ENCODE measurements around the gene RNU7-1. TPM values are rescaled to one million over a fixed set of nuclear protein-coding genes. Genes with fewer than 3 reads are reported as not detected.

The RNU7-1 gene
- not detected for total RNA-seq

DNA sequence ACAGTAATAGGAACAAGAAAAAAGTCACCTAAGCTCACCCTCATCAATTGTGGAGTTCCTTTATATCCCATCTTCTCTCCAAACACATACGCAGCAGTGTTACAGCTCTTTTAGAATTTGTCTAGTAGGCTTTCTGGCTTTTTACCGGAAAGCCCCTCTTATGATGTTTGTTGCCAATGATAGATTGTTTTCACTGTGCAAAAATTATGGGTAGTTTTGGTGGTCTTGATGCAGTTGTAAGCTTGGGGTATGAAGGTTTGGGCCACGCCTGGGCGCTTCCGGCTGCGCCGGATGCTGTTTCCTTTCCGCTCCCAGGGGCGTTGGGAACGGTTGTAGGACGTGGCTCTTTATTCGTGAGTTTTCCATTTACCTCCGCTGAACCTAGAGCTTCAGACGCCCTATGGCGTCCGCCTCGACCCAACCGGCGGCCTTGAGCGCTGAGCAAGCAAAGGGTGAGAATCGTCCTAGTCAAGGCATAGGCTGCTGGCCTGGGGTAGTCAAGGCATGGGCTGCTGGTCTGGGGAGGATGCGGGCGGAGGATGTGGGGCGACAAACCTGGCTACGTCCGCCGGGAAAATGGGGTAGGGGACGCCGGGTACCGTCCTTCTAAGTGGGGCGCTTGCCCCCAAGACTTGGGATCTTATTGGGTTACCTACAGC lies at the start of gene RNU7-1, which contains the start of gene C12orf57:
Gene RNU7-1, plus strand, starts transcription at position 95 of the 659 bp plus-strand sequence.
Gene C12orf57, plus strand, starts transcription at position 301 of the 659 bp plus-strand sequence. Its CDS starts 100 bp downstream, at position 401.
- in situ Hi-C loops (cut with MboI; ENCODE audit: low pct_ligation_motif_present in 1 of 4, low pct_unique_long_range_greater_than_20kb in 1 of 4, low sequenced_read_pairs in 3 of 4), result loop anchor here in 3 of 4 donors (10.0 to 25.0 kb wide), 2 partner anchors 161 to 168 kb away; partner anchors contain the start of gene C1RL (in 3 of the 3)
- H3K27ac ChIP-seq, result peak within 1 kb of the TSS; percentile 93 to 99 (median 95)

DNA sequence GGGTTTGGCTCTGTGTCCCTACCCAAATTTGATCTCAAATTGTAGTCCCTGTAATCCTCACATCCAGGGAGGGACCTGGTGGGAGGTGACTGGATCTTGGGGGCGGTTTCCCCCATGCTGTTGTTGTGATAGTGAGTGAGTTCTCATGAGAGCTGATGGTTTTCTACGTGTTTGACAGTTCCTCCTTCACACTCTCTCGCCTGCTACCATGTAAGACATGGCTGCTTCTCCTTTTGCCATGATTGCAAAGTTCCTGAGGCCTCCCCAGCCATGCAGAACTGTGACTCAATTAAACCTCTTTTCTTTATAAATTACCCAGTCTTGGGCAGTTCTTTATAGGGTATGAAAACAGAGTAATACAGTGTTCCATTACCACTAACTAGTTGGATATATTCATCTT lies 49.3 kb upstream of the RNU7-1 start:
- 78 to 100% methylated on average over 2 to 3 of the region's 3 CpGs for WGBS, 2 donors (ENCODE audit: low coverage in 1 of 2)
- Histone ChIP-seq H3K36me3 (no peaks in the 10 kb centered on the region), H3K4me1 (peaks cover 3 to 15% (median 11%) of the 10 kb centered on the region in 4 donors), H3K27ac (no peak overlapping the region), H3K27me3 (no peaks in the 10 kb centered on the region), H3K4me3 (no peak overlapping the region), H3K9me3 (no peaks in the 10 kb centered on the region)
- TF ChIP-seq EP300 (IDR thresholded peaks at IDR 0.05; ENCODE audit: low read depth), result no peak
- TF ChIP-seq POLR2A (IDR thresholded peaks at IDR 0.05), result no peak
- no peak for TF ChIP-seq POLR2AphosphoS5 (IDR thresholded peaks at IDR 0.05)
- TF ChIP-seq, protein P1, sequence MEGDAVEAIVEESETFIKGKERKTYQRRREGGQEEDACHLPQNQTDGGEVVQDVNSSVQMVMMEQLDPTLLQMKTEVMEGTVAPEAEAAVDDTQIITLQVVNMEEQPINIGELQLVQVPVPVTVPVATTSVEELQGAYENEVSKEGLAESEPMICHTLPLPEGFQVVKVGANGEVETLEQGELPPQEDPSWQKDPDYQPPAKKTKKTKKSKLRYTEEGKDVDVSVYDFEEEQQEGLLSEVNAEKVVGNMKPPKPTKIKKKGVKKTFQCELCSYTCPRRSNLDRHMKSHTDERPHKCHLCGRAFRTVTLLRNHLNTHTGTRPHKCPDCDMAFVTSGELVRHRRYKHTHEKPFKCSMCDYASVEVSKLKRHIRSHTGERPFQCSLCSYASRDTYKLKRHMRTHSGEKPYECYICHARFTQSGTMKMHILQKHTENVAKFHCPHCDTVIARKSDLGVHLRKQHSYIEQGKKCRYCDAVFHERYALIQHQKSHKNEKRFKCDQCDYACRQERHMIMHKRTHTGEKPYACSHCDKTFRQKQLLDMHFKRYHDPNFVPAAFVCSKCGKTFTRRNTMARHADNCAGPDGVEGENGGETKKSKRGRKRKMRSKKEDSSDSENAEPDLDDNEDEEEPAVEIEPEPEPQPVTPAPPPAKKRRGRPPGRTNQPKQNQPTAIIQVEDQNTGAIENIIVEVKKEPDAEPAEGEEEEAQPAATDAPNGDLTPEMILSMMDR (IDR thresholded peaks at IDR 0.05), result no peak
- intact Hi-C loops (cut with DNase I; ENCODE audit: low total_unique reads) (no loop called here), in situ Hi-C loops (cut with MboI; ENCODE audit: low pct_ligation_motif_present in 1 of 4, low pct_unique_long_range_greater_than_20kb in 1 of 4, low sequenced_read_pairs in 3 of 4) (no loop called here)
- no peak for DNase-seq

More for the DNA sequence above, at the start of gene RNU7-1, which contains the start of gene C12orf57:
- Histone ChIP-seq H3K4me3 (peak within 1 kb of the TSS; percentile 41 to 58 (median 48)), H3K36me3 (no peaks in the 10 kb centered on the region), H3K4me1 (peaks cover 21 to 43% (median 30%) of the 10 kb centered on the region in 4 donors), H3K9me3 (no peaks in the 10 kb centered on the region), H3K27me3 (no peaks in the 10 kb centered on the region)
- 0% methylated on average over 1 to 31 of the region's 31 CpGs for WGBS, 2 donors (ENCODE audit: low coverage in 1 of 2)
- TF ChIP-seq POLR2AphosphoS5 (IDR thresholded peaks at IDR 0.05) (peak; percentile 75 to 99 (median 98)), POLR2A (IDR thresholded peaks at IDR 0.05) (peak; percentile 98), EP300 (IDR thresholded peaks at IDR 0.05; ENCODE audit: low read depth) (no peak)
- TF ChIP-seq, protein P1 (IDR thresholded peaks at IDR 0.05), result peak in 1 of 5 experiments; percentile 8
- DNase-seq, result peak; percentile 87
- intact Hi-C loops (cut with DNase I; ENCODE audit: low total_unique reads), result no loop called here

DNA sequence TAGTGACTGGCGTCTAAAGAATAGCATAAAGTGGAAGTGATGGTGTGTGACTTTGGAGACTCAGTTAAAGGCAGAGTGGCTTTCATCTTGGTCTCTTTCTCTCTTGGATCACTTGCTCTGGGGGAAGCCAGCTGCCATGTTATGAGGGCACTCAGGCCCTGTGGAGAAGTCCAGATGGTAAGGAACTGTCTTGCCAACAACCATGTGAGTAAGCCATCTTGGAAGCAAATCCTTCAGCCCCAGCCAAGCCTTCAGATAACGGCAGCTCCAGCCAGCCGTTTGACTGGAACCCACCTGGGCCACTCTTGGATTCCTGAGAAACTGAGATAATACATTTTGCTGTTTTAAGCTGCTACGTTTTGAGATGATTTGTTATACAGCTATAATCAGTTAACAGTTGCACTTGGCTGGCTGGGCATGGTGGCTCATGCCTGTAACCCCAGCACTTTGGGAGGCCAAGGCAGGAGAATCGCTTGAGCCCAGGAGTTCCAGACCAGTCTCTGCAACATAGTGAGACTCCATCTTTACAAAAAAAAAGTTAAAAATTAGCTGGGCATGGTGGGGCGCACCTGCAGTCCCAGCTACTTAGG lies 46.7 kb upstream of the RNU7-1 start:
- peaks cover 0 to 15% (median 11%) of the 10 kb centered on the region in 4 donors for H3K4me1 ChIP-seq
- no peaks in the 10 kb centered on the region for H3K9me3 ChIP-seq
- H3K4me3 ChIP-seq, result no peak overlapping the region
- no peak overlapping the region for H3K27ac ChIP-seq
- H3K27me3 ChIP-seq, result no peaks in the 10 kb centered on the region
- 81 to 100% methylated on average over 1 to 6 of the region's 6 CpGs for WGBS, 2 donors (ENCODE audit: low coverage in 1 of 2)
- H3K36me3 ChIP-seq, result no peaks in the 10 kb centered on the region
- intact Hi-C loops (cut with DNase I; ENCODE audit: low total_unique reads), result no loop called here
- no peak for TF ChIP-seq POLR2AphosphoS5 (IDR thresholded peaks at IDR 0.05)
- TF ChIP-seq, protein P1 (IDR thresholded peaks at IDR 0.05), result no peak
- in situ Hi-C loops (cut with MboI; ENCODE audit: low pct_ligation_motif_present in 1 of 4, low pct_unique_long_range_greater_than_20kb in 1 of 4, low sequenced_read_pairs in 3 of 4), result no loop called here
- no peak for DNase-seq

DNA sequence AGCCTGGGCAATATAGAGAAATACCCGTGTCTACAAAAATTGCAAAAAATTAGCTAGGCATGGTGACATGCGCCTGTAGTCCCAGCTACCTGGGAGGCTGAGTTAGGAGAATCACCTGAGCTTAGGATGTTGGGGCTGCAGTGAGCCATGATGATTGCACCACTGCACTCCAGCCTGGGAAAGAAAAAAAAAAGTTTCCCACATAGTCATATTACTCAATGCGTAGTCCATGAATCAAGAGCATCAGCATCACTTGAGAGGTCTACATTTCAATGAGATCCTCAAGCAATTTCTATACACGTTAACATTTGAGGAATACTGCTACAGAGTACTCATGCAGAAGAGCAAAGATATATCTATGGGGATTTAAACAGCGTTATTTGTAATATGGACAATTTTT lies 44.2 kb upstream of the RNU7-1 start:
- H3K36me3 ChIP-seq, result no peaks in the 10 kb centered on the region
- no peaks in the 10 kb centered on the region for H3K9me3 ChIP-seq
- DNase-seq, result no peak
- in situ Hi-C loops (cut with MboI; ENCODE audit: low pct_ligation_motif_present in 1 of 4, low pct_unique_long_range_greater_than_20kb in 1 of 4, low sequenced_read_pairs in 3 of 4) (no loop called here), intact Hi-C loops (cut with DNase I; ENCODE audit: low total_unique reads) (no loop called here)
- H3K4me1 ChIP-seq, result peaks cover 0 to 18% (median 16%) of the 10 kb centered on the region in 4 donors
- WGBS, 2 donors (ENCODE audit: low coverage in 1 of 2), result 24 to 52% methylated on average over 2 to 5 of the region's 5 CpGs
- H3K27me3 ChIP-seq, result no peaks in the 10 kb centered on the region
- H3K4me3 ChIP-seq, result no peak overlapping the region
- peak overlapping the region in 3 of 4 donors; percentile 30 to 70 (median 68) for H3K27ac ChIP-seq
- TF ChIP-seq EP300 (IDR thresholded peaks at IDR 0.05; ENCODE audit: low read depth), result no peak
- no peak for TF ChIP-seq POLR2A (IDR thresholded peaks at IDR 0.05)
- TF ChIP-seq, protein P1 (IDR thresholded peaks at IDR 0.05), result no peak
- no peak for TF ChIP-seq POLR2AphosphoS5 (IDR thresholded peaks at IDR 0.05)

All from transverse colon (tissue), 4 donors.